Measurements from ENCODE around the gene KBTBD13.

The KBTBD13 gene

DNA sequence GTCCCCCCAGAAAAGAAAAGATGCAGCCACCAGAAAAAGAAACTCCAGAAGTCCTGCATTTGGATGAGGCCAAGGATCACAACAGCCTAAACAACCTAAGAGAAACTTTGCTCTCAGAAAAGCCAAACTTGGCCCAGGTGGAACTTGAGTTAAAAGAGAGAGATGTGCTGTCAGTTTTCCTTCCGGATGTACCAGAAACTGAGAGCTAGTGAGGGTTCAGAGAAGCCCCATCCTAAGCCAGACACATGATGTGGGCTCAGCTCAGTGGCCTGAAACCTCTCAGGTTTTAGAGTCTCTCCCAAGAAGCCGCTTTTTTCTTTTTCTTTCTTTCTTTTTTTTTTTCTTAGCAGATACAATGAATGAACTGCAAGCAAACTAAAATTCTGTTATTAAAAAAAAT lies 23.6 kb upstream of the KBTBD13 start:
- no peak for DNase-seq

DNA sequence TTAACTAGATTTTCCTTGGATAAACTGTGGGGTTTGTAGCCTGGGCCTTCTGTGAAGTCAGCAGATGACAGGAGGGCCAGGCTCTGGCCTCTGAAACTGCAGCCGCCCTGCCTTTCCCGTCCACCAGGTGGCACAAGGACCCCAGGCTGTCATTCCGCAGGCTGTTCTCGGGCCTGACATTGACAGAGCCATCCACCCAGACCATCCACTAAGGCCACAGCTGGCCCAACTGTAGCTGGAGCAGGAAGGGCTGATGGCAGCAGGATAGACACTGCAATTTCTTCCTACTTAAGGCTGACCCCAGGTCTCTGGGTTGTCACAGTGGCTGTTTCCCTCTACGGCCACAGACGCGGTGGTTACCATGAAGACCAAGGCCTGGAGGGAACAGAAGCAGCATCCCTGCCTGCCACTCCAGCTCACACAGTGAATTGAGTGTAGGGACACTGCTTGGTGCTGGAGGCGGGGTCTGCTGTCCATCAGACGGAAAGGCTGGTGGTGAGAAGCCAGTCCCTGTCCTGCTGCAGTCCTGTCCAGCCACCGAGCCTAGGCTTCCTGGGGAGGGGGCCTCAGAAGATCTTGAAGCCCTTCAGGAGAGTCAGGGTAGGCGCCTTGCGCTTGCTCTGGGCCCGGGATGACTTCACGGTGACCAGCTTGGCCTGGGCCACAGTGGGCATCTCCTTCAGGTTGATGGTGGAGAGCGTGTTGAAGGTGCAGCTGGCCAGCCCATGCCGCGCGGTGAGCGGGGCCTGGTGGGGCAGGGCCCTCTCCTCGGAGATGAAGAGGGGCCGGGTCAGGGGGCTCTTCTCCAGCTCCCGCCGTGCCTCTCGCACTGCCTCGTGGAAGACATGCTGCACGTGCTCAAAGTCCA lies 22.0 kb upstream of the KBTBD13 start:
- DNase-seq = peak; percentile 59

DNA sequence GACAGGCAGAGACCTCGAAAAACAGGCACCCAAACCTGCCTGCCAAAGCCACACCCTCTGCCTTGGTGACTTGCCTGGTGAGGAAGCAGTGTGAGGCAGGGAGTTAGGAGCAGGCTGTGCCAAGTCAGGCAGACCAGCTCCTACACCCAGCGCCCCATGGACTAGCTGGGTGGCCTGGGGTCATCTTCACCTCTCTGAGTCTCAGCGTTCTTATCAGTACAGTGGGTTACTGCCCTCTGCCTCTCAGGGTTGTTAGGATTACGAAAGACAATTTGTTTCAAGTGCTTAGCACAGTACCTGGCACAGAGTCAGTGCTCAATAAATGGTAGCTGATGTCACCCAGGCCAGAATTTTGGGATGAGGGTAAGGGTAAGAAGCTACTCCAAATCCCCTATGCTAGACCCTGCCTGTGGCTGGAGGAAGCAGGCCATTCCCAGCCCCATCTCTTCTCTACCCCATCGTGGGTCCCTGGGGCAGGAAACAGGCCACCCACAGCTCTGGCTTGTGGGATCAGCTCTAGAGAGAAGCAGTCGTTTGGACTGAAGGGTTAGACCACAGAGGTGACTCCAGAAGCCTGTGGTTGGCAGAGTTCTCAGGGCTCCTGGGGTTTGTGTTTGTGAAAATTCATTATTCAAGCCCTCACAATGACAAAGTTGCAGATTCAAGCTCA lies 21.2 kb upstream of the KBTBD13 start:
- no peak for DNase-seq

DNA sequence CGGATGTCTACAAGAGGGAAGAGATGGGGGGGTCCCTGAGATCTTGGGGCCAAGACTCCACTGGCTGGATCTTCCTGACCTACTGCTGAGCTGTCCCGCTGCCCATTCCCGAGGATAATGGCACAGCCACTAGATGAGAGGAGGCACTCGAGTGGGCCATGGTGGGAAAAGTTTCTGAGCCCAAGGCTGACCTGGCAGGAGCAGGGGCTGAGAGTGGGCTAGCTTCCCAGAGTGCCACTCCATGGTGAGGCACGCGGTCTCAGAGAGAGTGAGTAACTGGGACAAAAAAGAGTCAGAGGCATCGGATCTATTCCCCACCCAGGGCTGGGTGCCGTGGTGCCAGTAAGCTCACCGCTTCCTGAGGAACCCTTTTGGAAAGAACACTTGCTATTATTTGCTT lies 20.4 kb upstream of the KBTBD13 start:
- DNase-seq = no peak

DNA sequence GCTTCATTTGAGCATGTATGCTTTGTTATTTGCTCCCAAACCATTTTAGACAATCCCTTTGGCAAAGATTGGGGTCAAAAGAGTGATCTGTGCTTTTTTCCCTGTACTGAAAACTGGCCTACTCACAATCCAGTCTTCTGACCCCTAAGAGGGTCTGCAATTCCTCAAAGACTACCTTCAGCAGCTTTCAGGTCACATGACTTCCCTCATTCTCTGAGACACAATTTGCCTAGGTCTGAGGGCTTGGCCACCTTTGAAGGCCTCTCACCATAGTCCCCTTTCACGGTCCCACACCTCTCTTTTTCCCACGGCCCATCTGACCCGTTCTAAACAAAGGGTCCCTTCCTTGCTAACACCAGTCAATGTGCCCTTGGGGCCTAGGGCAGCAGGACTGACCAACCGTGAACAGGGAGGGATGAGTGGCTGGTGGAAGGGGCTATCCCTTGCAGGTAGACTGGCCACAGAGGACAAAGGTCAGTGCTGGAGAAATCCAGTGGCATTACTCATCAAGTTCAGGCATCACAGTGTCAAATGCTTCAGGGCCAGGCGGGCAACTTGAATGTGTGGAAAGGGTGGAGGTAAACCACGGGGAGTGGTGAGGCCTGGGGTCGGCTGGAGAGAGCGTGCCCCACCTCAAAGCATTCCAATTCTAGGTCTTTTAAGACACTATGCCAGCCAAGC lies 19.5 kb upstream of the KBTBD13 start:
- DNase-seq = no peak

DNA sequence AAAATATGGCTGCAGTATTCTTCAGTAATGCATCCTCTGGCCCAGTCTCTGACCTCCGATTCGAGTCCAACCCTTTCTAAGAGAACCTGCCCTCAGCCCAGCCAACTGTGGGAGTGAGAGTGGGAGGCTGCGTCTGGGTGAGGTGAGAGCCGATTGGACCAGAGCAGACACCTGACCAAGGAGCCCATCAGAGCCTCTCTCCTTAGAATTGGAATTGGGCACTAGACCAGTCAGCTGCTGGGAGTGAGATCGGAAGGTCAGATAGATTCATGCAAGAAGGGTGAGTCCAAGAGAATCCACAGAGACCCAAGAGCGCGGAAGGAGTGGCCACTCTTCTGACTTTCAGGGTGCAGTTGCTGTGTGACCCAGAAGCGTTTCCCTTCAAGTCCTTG lies 19.0 kb upstream of the KBTBD13 start:
- no peak for DNase-seq

DNA sequence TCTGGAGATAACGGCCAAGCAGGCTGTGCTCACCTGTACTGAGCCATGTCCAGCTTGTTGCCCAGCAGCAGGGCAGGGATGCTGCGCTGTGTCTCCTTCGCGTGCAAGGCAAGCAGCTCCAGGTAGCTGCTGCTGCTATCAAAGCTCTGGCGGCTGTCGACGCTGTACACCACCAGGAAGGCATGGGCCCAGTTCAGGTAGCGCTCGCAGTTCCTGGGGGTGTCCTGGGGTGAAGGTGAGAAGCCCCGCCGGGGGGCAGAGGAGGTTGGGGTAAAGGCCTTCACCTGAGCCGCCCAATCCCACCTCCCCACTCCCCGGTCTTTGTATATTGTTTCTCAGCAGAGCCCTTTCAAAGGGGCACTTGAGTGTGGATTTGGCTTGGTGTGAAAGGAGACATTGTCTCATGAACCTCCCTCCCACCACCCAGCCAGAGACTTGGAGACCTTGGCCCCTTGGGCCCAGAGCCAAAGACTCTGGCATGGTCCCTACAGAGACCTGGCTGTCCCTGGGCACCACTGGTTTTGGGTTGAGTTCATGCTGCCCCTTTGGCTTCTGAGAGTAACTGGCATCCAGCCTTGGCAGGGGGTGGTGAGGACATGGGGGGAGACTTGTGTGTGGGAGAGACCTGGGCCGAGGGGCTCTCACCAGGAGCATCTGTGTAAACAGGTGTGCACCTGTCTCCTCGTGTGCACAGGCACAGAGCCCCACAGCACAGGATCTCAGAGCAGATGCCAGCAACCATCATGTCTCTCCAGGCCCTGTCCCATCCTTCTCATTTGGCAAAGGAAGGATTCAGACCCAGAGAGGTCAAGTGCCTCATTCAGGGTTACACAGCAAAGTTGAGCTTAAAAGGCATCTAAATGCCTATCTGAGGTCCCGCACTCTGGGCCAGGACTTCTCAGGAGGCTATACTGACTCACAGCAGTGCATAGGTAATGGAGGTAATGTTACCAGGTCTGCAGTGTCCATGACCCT lies 17.9 kb upstream of the KBTBD13 start:
- DNase-seq = no peak

DNA sequence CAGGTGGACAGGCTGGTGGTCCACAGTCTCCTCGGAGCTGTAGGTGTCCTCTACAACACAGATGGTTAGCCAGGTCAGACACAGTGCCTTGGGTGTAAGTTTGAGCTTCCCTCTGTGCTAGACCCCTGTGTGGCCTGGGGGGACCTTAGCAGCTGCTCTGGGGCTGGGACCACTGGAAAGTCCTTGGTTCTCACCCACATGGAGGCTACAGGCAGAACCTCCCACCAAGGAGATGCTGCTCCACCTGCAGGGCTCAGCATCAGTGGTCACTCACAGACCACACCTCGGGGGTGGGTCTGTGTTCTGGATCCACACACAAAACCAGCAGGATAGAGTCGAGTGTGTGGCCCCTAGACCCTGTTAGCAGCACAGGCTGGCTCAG lies 17.2 kb upstream of the KBTBD13 start:
- no peak for DNase-seq

DNA sequence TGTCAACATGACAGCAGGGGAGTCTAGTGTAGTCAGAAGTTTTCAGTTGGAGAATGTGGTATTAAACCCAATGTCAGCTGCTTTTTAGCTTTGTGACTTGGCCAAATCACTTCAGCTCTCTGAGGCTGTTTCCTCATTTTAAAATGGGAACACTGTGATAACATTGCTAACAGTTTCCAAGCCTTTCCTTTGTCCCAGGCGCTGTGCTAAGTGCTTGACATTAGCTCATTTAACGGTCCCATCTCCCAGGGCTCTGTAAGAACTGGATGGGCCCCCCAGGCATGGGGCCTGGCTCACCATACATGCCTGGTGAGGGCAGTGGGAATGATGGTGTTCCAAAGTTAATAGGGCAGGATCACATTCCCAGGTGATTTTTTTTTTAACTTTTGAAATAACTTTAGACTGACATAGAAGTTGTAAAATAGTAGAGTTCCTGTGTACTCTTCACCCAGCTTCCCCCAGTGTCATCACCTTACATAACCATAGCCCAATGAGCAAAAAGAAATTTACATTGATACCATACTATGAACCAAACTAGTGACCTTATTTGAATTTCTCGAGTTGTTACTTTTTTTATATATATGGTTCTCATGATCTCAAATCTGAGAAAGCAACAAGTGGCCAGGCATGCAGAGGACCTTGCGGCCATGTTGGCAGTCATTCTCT lies 16.5 kb upstream of the KBTBD13 start:
- DNase-seq = no peak

DNA sequence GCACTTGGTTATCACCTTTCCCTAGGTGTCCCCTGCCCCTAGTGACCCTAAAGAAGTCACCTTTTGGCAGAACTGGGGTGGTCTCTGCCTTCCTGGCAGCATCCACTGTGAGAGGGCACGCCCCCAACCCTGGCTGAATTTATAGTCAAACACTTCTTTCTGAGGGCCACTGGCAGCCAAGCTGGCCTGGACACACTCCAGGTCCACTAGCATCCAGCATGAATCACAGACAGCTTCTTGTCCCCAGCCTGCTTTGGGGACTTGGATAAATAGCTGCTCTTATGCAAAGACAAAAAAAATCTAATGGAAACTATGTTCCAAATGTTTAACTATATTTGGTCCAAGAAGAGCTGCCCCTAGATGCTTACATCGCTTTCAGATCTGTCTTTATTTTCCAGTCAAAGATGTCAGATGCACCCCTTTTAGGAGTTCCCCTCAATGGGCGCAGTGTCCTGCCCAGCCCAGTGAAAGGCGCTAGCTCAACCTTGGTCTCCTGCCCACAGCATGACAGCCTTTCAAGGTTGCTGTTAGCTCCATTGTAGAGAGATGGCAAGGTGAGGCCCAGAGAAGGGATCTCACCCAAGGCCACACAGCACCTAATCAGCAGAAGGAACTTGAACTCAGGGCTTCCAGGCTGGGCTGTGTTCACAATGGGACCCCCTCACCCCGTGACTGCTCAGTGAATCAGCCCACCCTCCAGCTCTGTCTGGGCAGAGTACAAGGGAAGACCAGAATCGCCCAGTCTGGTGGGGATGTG lies 15.7 kb upstream of the KBTBD13 start:
- no peak for DNase-seq

DNA sequence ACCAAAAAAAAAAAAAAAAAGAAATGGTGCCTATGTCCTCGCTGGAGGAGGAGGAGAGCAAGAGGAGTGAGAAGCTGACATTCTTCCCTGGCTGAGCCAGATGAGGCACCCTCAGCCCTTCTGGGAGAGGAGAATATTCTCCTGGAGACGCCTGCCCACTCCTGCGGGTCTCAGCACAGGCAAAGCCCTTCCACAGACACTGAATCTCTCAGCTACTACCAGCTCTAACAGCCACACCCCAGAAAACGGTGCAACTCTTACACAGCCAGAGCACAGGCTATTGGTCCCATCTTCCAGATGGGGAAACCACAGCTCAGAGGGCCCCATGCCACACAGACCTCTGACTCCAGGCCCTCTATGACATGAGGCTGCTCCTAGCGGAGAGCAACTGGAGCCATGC lies 14.5 kb upstream of the KBTBD13 start:
- no peak for DNase-seq

DNA sequence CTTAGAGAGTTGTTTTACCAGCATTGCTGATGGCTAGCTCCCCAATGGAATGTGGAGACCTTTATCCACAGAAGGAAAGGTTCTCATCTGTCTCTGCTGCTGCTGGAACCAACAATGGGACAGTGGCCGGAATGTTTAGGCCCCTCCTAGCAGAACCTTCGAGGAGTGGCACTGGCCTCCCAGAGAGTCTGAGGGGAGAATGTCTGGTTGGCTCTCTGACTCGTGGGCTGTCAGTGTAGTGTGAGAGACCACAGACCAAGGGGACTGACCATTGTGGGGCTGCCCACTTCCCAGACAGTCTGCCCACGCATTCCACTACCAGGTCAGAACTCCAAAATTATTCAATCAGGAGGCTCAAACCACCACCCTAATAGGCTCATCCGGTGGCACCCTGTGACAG lies 13.8 kb upstream of the KBTBD13 start:
- no peak for DNase-seq

DNA sequence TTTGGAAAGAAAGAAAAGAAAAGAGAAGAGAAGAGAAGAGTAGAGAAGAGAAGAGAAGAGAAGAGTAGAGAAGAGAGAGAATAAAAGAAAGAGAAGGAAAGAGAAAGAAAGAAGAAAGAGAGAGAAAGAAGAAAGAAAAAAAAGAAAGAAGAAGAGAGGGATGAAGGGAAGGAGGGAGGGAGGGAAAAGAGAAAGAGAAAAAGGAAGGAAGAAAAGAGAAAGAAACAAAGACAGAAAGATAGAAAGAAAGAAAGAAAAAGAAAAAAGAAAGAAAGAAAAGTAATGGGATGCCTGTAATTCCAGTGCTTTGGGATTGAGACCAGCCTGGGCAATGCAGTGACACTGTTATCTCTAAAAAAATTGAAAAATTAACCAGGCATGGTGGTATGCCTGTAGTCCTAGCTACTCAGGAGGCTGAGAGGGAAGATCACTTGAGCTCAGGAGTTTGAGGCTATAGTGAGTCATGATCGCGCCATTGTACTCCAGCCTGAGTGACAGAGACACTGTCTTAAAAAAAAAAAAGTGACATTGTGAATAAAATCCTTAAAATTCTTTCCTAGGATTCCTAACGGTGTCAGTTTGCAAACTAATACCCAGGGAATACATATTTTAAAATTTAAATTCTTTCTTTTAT lies 10.4 kb upstream of the KBTBD13 start:
- no peak for DNase-seq

DNA sequence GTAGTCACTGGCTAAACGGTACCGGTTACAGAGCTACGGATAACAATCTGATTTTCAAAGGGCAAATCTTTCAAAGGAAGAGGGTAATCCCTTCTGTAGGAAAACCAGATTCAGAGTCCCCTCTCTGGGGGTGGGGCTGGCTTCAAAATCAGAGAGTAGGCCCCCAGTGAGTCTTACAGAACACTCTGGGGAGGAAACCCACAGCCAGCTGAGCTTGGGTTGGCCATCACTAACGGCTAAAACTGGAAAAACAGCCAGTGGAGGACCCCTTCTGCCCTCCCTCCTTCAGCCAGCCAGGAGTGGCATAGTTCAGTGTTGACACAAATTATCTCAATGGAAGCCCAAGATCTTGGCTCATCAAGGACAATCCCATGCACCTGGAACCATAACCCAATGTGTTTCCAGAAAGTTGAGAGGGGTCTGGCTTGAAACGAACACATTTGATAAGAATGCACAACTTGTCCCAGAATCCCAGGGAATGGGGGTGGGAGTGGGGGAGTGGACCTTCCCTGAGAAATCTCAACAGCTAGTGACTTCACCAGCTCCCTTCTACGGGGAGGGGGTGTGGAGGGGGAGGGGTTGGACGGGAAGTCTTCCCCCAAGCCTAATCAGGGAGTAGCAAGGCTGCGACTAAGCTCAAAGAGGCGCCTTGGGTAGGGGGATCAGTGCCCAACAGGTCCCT lies 9.8 kb upstream of the KBTBD13 start:
- DNase-seq = no peak

DNA sequence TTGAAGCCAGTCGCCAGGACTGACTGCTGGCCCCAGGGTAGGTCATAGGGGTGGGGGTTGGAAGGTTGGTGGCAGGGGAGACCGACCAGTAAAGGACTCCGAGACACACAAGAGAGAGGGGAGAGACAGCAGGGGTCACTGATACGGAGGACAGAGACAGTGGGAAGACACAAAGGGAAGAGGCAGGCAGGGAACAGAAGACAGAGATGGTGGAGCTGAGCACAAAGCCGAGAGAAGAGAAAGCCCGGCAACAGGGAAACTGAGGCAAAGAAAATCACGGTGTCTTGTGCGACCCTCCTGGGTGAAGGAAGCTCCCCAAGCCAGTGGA lies 9.3 kb upstream of the KBTBD13 start:
- DNase-seq = no peak

DNA sequence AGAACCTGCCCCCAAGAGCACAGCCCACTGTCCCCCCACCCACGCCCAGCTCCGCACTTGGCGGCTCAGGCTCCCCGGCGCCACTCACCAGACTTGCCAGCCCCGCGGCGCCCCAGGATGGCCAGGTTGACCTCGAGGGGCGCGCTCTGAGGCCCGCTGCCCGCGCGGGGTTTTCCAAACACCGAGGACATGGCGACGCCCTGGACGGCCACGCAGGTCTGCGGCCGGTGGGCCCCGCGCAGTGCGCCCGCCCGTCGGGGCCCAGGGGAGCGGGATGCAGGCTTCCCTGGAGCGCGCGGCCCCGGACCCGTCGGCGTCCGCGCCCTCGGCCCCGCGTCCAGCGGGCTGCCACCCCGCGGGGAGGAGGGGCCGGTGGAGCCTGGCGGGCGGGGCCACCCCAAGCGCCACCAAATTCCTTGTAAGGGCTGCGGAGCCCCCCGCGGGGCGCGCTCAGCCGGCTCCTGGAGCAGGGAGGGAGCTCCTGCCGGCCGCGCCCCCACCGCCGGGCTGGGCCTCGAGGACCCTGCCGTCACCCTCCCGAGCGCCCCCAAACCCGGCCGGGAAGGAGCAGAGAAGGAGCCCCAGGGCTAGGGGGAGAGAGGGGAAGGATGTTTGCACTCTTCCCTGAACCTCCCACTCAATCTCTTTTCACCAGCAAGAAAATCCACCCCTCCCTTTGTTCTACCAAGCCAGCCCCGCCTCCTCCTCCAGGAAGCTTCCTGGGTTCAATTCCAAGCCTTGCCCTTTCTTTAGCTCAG lies 8.7 kb upstream of the KBTBD13 start, which contains the start of gene RASL12:
TSS of gene RASL12 (minus strand) at position 347 of the 758 bp plus-strand sequence. CDS start at position 191, 156 bp downstream.
- DNase-seq = no peak

DNA sequence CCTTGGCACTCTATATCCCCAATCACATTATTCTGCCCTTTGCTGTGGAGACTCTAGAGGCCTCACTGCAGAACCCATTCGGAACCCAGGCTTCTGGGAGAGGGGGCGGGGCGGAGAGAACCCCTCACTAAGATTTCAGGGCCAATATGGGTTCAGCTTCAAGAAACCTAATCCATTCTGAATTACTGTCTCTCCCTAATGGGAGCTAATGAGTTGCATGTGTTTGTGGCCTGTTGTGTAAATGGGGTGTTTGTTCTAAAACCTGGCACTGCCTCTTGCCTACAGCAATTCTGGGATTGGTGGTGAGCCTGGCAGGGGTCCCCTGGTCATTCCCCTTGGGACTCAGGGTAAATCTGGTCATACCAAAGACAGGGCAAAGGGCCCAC lies 8.2 kb upstream of the KBTBD13 start:
- no peak for DNase-seq

DNA sequence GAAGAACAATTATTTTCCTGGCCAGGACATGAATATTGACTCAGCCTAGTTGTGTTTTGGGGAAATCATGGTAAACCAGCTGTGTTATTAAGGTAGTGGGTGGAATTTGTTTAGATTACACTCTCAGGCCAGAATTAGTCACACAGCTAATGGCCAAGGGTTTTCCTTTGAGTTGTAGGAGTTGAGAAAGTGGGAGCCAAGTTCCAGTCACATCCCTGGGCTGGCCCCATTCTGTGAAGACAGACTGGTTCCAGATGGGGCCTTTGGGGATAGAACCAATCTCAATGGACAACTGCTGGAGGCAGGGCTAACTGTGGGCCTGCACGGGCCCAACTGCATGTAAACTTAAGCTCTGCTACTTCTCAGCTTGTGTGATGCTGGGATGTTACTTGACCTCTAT lies 7.4 kb upstream of the KBTBD13 start:
- no peak for DNase-seq

DNA sequence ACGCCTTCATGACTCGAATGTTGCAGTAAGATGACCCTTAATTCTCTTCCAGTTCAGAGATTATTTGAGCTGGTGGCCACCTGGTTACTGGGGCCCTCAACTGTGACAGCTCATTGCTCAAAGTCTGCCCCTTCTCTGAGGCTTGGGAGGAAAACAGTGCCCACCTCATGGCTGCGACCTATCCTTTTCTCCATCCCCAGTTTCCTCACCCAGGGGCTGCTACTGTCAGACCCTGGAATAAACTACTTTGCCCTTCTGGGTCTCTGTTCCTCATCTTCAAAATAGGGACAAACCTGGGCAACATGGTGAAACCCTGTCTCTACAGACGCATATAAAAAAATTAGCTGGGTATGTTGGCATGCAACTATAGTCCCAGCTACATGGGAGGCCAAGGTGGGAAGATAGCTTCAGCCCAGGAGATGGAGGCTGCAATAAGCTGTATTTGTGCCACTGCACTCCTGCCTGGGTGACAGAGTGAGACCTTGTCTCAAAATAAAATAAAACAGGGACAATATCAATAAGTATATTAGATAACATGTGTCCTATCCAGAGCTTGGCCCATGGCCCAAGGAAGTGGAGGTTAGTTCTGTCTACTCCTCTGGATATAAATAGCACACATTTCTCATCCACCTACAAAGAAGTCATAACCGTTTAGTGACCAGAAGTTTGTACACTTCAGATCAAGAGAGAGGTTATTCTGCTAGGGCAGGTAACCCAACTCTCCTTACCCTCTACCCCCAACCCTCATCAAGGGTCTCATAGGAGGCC lies 6.6 kb upstream of the KBTBD13 start:
- DNase-seq = no peak
